CMK (cell line): ENCODE measurements around the gene COLEC12.

Experiments used
- DNase-seq: peaks from one replicate; pipeline ENCODE4 v3.0.0-alpha.2; 2010; ENCODE audit warnings: low read depth

The COLEC12 gene

GRCh38 chr18:500632-501405 is at the start of gene COLEC12:
TSS of gene COLEC12 (minus strand) at chr18:500701. CDS start at chr18:500514, 187 bp downstream.
- DNase-seq = no peak

- no peak for DNase-seq
Measured at GRCh38 chr18:549967-550366, 49.5 kb upstream of the COLEC12 start.

- DNase-seq = no peak
Measured at GRCh38 chr18:543447-544078, 43.1 kb upstream of the COLEC12 start.

- DNase-seq = no peak
Measured at GRCh38 chr18:533995-534601, 33.6 kb upstream of the COLEC12 start.

GRCh38 chr18:532632-533031 is 32.1 kb upstream of the COLEC12 start:
- no peak for DNase-seq

- no peak for DNase-seq
Measured at GRCh38 chr18:532018-532417, 31.5 kb upstream of the COLEC12 start.

- DNase-seq = no peak
Measured at GRCh38 chr18:527146-527545, 26.6 kb upstream of the COLEC12 start.

GRCh38 chr18:526681-527080 is 26.2 kb upstream of the COLEC12 start:
- no peak for DNase-seq

GRCh38 chr18:525036-525797 is 24.7 kb upstream of the COLEC12 start:
- DNase-seq = no peak

GRCh38 chr18:524466-524865 is 24.0 kb upstream of the COLEC12 start:
- no peak for DNase-seq

GRCh38 chr18:523561-523960 is 23.1 kb upstream of the COLEC12 start:
- DNase-seq = no peak

- DNase-seq = no peak
Measured at GRCh38 chr18:519019-519879, 18.7 kb upstream of the COLEC12 start.

GRCh38 chr18:518081-518480 is 17.6 kb upstream of the COLEC12 start:
- DNase-seq = no peak

- no peak for DNase-seq
Measured at GRCh38 chr18:515838-516237, 15.3 kb upstream of the COLEC12 start.

- no peak for DNase-seq
Measured at GRCh38 chr18:515156-515815, 14.8 kb upstream of the COLEC12 start.

GRCh38 chr18:513826-514530 is 13.5 kb upstream of the COLEC12 start:
- no peak for DNase-seq

- DNase-seq = no peak
Measured at GRCh38 chr18:512957-513356, 12.5 kb upstream of the COLEC12 start.

GRCh38 chr18:508835-509234 is 8.3 kb upstream of the COLEC12 start:
- no peak for DNase-seq

- DNase-seq = no peak
Measured at GRCh38 chr18:507636-508035, 7.1 kb upstream of the COLEC12 start.

GRCh38 chr18:506801-507200 is 6.3 kb upstream of the COLEC12 start:
- DNase-seq = no peak
